H1 (cell line): ENCODE measurements around the gene PIEZO1. TPM values are rescaled to one million over a fixed set of nuclear protein-coding genes. Genes with fewer than 3 reads are reported as not detected.
A peak's percentile ranks its signal among the peaks of the same experiment; 100 is the strongest.

Experiments used
- CTCF ChIA-PET: fragments of 300-600 bp; sonication (Branson Sonifier 250); formaldehyde crosslinking; loops from one replicate; lab custom pipeline; 2021; ENCODE audit not compliant: partially characterized antibody; lab: Charles Lee
- POLR2A ChIA-PET: fragments of 300-600 bp; sonication (Branson Sonifier 250); formaldehyde crosslinking; loops from one replicate; lab custom pipeline; 2021; ENCODE audit warnings: inconsistent platforms; ENCODE audit not compliant: partially characterized antibody; lab: Charles Lee
- DNase-seq, 2 experiments: peaks; one replicate each; pipeline versions ENCODE4 v3.0.0 to v3.0.0-alpha.2; 2010 to 2022; ENCODE audit warnings: low spot score in 2 of 2, low read depth in 1 of 2, mixed read lengths in 1 of 2
- FAIRE-seq: peaks from 2 replicates; lab custom pipeline; 2011; peaks lifted over from hg19 to GRCh38; lab: Jason Lieb, UNC
- H2AFZ ChIP-seq: 2 replicates; pipeline ENCODE4 v1.8.1; 2012; ENCODE audit warnings: low read length, inconsistent platforms
- H2AK5ac ChIP-seq: 2 replicates; pipeline ENCODE4 v1.6.1; 2013; ENCODE audit warnings: low read depth, low read length
- H2BK120ac ChIP-seq: replicated peaks from 2 replicates; pipeline ENCODE3; 2013; ENCODE audit warnings: low read depth, low read length, inconsistent platforms
- H2BK12ac ChIP-seq: 2 replicates; pipeline ENCODE4 v1.6.1; 2013; ENCODE audit warnings: low read depth, low read length
- H2BK15ac ChIP-seq: 2 replicates; pipeline ENCODE4 v1.6.1; 2013; ENCODE audit warnings: low read length
- H2BK20ac ChIP-seq: 2 replicates; pipeline ENCODE4 v1.6.1; 2013; ENCODE audit warnings: low read length
- H2BK5ac ChIP-seq: 2 replicates; pipeline ENCODE4 v1.6.1; 2013; ENCODE audit warnings: low read depth, low read length
- H3K14ac ChIP-seq: 2 replicates; pipeline ENCODE4 v1.6.1; 2013; ENCODE audit warnings: inconsistent platforms; ENCODE audit not compliant: insufficient read length
- H3K18ac ChIP-seq: 2 replicates; pipeline ENCODE4 v1.6.1; 2013; ENCODE audit warnings: low read length; ENCODE audit errors: extremely low read depth
- H3K23ac ChIP-seq: 2 replicates; pipeline ENCODE4 v1.6.1; 2013; ENCODE audit warnings: inconsistent platforms; ENCODE audit not compliant: insufficient read length
- H3K23me2 ChIP-seq: 2 replicates; pipeline ENCODE4 v1.6.1; 2013; ENCODE audit warnings: low read depth, low read length
- H3K27ac ChIP-seq: 2 replicates; pipeline ENCODE4 v1.6.1; 2011; ENCODE audit warnings: low read depth, low read length, inconsistent platforms
- H3K27me3 ChIP-seq, 4 experiments: replicated peaks in 1 of 4; 1 replicate in 1 of 4; 2 replicates in 3 of 4; pipeline versions ENCODE4 v1.6.1 to v1.8.1; 2011 to 2013; ENCODE audit warnings: low read length in 3 of 4, mild to moderate bottlenecking in 3 of 4, inconsistent platforms in 2 of 4, mixed read lengths in 2 of 4, moderate library complexity in 1 of 4; ENCODE audit not compliant: control insufficient read depth in 3 of 4, insufficient read depth in 3 of 4; ENCODE audit errors: extremely low read depth in 1 of 4
- H3K36me3 ChIP-seq, 4 experiments: 2 replicates each; pipeline versions ENCODE4 v1.6.1 to v1.8.1; 2011 to 2013; ENCODE audit warnings: mild to moderate bottlenecking in 4 of 4, low read length in 3 of 4, moderate library complexity in 2 of 4, control low read depth in 1 of 4, inconsistent platforms in 1 of 4; ENCODE audit not compliant: insufficient read depth in 4 of 4, control insufficient read depth in 2 of 4
- H3K4ac ChIP-seq: replicated peaks from 2 replicates; pipeline ENCODE3; 2013; ENCODE audit warnings: low read length, low read depth, mixed read lengths, inconsistent platforms; ENCODE audit not compliant: insufficient read length
- H3K4me1 ChIP-seq, 4 experiments: replicated peaks in 1 of 4; 1 replicate in 1 of 4; 2 replicates in 3 of 4; pipeline versions ENCODE4 v1.6.1 to v1.8.1; 2011 to 2013; ENCODE audit warnings: low read length in 3 of 4, inconsistent platforms in 2 of 4, mixed read lengths in 1 of 4; ENCODE audit not compliant: insufficient read depth in 4 of 4, control insufficient read depth in 3 of 4
- H3K4me2 ChIP-seq, 2 experiments: 2 replicates each; pipeline versions ENCODE4 v1.6.1 to v1.8.1; 2011 to 2013; ENCODE audit warnings: low read depth in 2 of 2, low read length in 2 of 2, control low read depth in 1 of 2, inconsistent platforms in 1 of 2, mild to moderate bottlenecking in 1 of 2; ENCODE audit not compliant: insufficient read depth in 1 of 2
- H3K4me3 ChIP-seq, 4 experiments: fragments of 200-600, 300-600 bp in 1 of 4; sonication (generic), shearing (Covaris generic), sonication (Bioruptor Twin) in 1 of 4; 2 replicates each; pipeline versions ENCODE4 v1.5.1 to v1.8.1; 2011 to 2016; ENCODE audit warnings: low read length in 4 of 4, low read depth in 3 of 4, control low read depth in 2 of 4, inconsistent platforms in 2 of 4, mild to moderate bottlenecking in 2 of 4, mixed read lengths in 1 of 4, moderate library complexity in 1 of 4; ENCODE audit not compliant: insufficient read depth in 2 of 4; ENCODE audit errors: extremely low read depth in 1 of 4
- H3K56ac ChIP-seq: replicated peaks from 2 replicates; pipeline ENCODE3; 2013; ENCODE audit warnings: low read depth, mild to moderate bottlenecking, mixed read lengths, low read length, inconsistent platforms; ENCODE audit not compliant: insufficient read length
- H3K79me1 ChIP-seq: 2 replicates; pipeline ENCODE4 v1.6.1; 2013; ENCODE audit warnings: low read depth, low read length, control low read depth
- H3K79me2 ChIP-seq, 2 experiments: 2 replicates each; pipeline versions ENCODE4 v1.6.1 to v1.8.1; 2012 to 2013; ENCODE audit warnings: low read length in 2 of 2, mild to moderate bottlenecking in 2 of 2, inconsistent platforms in 1 of 2; ENCODE audit not compliant: insufficient read depth in 2 of 2, control insufficient read depth in 1 of 2
- H3K9ac ChIP-seq, 4 experiments: replicated peaks in 1 of 4; 1 replicate in 1 of 4; 2 replicates in 3 of 4; pipeline versions ENCODE4 v1.6.1 to v1.8.1; 2011 to 2013; ENCODE audit warnings: low read depth in 3 of 4, low read length in 3 of 4, control low read depth in 2 of 4, mild to moderate bottlenecking in 2 of 4, moderate library complexity in 2 of 4, inconsistent platforms in 1 of 4; ENCODE audit errors: extremely low read depth in 1 of 4
- H3K9me3 ChIP-seq, 2 experiments: 2 replicates each; pipeline versions ENCODE4 v1.6.1 to v1.8.1; 2012 to 2013; ENCODE audit warnings: mild to moderate bottlenecking in 2 of 2, moderate library complexity in 2 of 2, control low read depth in 1 of 2, inconsistent platforms in 1 of 2, low read depth in 1 of 2, low read length in 1 of 2, mixed read lengths in 1 of 2; ENCODE audit not compliant: insufficient read depth in 2 of 2
- H4K20me1 ChIP-seq, 2 experiments: replicated peaks in 1 of 2; 2 replicates each; pipeline versions ENCODE3 to v1.8.1; 2011 to 2013; ENCODE audit warnings: inconsistent platforms in 2 of 2, low read length in 2 of 2, mild to moderate bottlenecking in 1 of 2; ENCODE audit not compliant: insufficient read depth in 2 of 2, control insufficient read depth in 1 of 2
- H4K5ac ChIP-seq: 2 replicates; pipeline ENCODE4 v1.6.1; 2013; ENCODE audit warnings: low read length, low read depth, mixed read lengths, inconsistent platforms; ENCODE audit not compliant: insufficient read length
- H4K8ac ChIP-seq: 2 replicates; pipeline ENCODE4 v1.8.0; 2013; ENCODE audit warnings: mild to moderate bottlenecking, moderate library complexity, low read length, inconsistent platforms; ENCODE audit not compliant: insufficient read depth; ENCODE audit errors: extremely low read depth
- H4K91ac ChIP-seq: replicated peaks from 2 replicates; pipeline ENCODE3; 2013; ENCODE audit warnings: low read length, mixed read lengths, inconsistent platforms; ENCODE audit not compliant: insufficient read length
- CHD2 ChIP-seq: IDR thresholded peaks from 2 replicates; pipeline ENCODE4 v1.6.1; 2012; ENCODE audit warnings: low read length, improper control_type of control experiment
- CTBP2 ChIP-seq: IDR thresholded peaks from 2 replicates; pipeline ENCODE4 v1.7.0; 2011; ENCODE audit warnings: borderline replicate concordance, mild to moderate bottlenecking, moderate library complexity, mixed read lengths, low read length; ENCODE audit not compliant: insufficient read depth, insufficient read length
- GTF2F1 ChIP-seq: IDR thresholded peaks from 2 replicates; pipeline ENCODE4 v1.6.1; 2012; ENCODE audit warnings: low read depth, low read length, improper control_type of control experiment, borderline replicate concordance
- RBBP5 ChIP-seq: IDR thresholded peaks from 2 replicates; pipeline ENCODE4 v1.7.1; 2012; ENCODE audit warnings: low read depth, mild to moderate bottlenecking, inconsistent platforms, low read length, moderate library complexity, borderline replicate concordance
- RNF2 ChIP-seq: fragments of 200-900, 300-1000 bp; sonication (generic); IDR thresholded peaks from 2 replicates; pipeline ENCODE4 v1.7.1; 2016; ENCODE audit warnings: borderline replicate concordance, low read depth, mild to moderate bottlenecking, antibody characterized with exemption, low read length; ENCODE audit not compliant: poor library complexity, severe bottlenecking; ENCODE audit errors: missing control alignments
- SIRT6 ChIP-seq: IDR thresholded peaks from one replicate; pipeline ENCODE4 v1.7.1; 2012; ENCODE audit warnings: low read length, inconsistent platforms
- SRF ChIP-seq: IDR thresholded peaks from 2 replicates; pipeline ENCODE4 v1.6.1; 2011; ENCODE audit warnings: mild to moderate bottlenecking, low read depth, low read length, moderate library complexity
- TCF12 ChIP-seq: IDR thresholded peaks from 2 replicates; pipeline ENCODE4 v1.6.1; 2011; ENCODE audit warnings: low read depth, mild to moderate bottlenecking, low read length
- WGBS, 2 experiments: shearing (Covaris generic) in 1 of 2; methylation state at CpG; one replicate each; pipeline versions ENCODE4 v1.1.6 to v1.1.7; 2013 to 2015; ENCODE audit warnings: low lambda C conversion rate in 2 of 2, mixed read lengths in 2 of 2, inconsistent platforms in 1 of 2, low coverage in 1 of 2, missing lambda C conversion rate in 1 of 2; ENCODE audit not compliant: insufficient replicate concordance in 2 of 2, insufficient coverage in 1 of 2, insufficient read length in 1 of 2; ENCODE audit errors: extremely low coverage in 1 of 2, missing lambda C conversion rate in 1 of 2; 5-methylcytosine and 5-hydroxymethylcytosine counted together
- polyA plus RNA-seq, 7 experiments: library from polyadenylated mRNA; depleted of rRNA in 3 of 7; stranded (reverse) in 5 of 7; unstranded in 2 of 7; fragments of >200 nt in 5 of 7; fragments of 200-250 nt in 2 of 7; gene quantifications; 1 replicate in 5 of 7; 2 replicates in 1 of 7; 4 replicates in 1 of 7; pipeline versions ENCODE4 v1.2.1 to v1.2.3, GENCODE V29; 2011 to 2013; ENCODE audit warnings: missing spikeins in 2 of 7, mixed read lengths in 2 of 7
- total RNA-seq: library from RNA; stranded (reverse); fragmentation: NEBNext Ultra II Directional; extraction: Animal tissue kit (Norgen Biotek cat#: 25700); gene quantifications from 2 replicates; pipeline ENCODE4 v1.2.1, GENCODE V29; 2021

PIEZO1 gene
- total and polyA plus RNA-seq, 2 of the 8 experiments (the other 6 are each of a cell fraction or from before 2014, with no cell fraction given), result 42.3 to 67.5 TPM

DNA sequence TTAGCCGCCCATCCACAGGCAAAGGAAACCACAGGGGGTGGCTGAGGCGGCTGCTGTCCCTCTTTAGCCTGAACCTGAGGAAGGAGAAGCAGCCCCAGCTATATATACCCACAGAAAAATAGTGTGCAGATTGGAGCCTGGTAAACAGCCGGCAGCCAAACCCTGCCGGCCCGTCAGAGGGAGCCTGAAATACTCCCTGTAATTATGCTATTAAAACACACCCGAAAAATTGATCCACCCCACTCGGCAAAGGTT lies 6.8 kb downstream of the PIEZO1 start:
- 74% methylated on average over 7 of the region's 7 CpGs; no CpG with 5 or more reads in 1 of the 2 experiments for WGBS, 2 experiments
- H2BK12ac ChIP-seq, result peak overlapping the region; percentile 75; the same call in 1 of the 2 replicates
- H2BK5ac ChIP-seq, result 0 out of 2 replicates have a peak overlapping the region, but pooled peaks have one; percentile 24
- H3K23ac ChIP-seq, result no peak overlapping the region
- H3K36me3 ChIP-seq, result no peaks in the 10 kb centered on the region
- no peak overlapping the region for H3K4me3 ChIP-seq
- H3K18ac ChIP-seq, result no peak overlapping the region
- no peak for TF ChIP-seq RNF2
- TF ChIP-seq SIRT6, result no peak
- no peak for TF ChIP-seq CHD2
- TF ChIP-seq CTBP2, result no peak
- TF ChIP-seq SRF, result no peak
- no peak for TF ChIP-seq RBBP5
- TF ChIP-seq GTF2F1, result no peak
- TF ChIP-seq TCF12, result no peak
- no peak overlapping the region for H3K4ac ChIP-seq
- no peak overlapping the region for H3K56ac ChIP-seq
- H4K91ac ChIP-seq, result no peak overlapping the region
- H2AFZ ChIP-seq, result no peak overlapping the region
- peaks cover 4% of the 10 kb centered on the region; the same call in 1 of the 2 replicates for H3K79me1 ChIP-seq
- H2BK15ac ChIP-seq, result no peak overlapping the region
- no peak overlapping the region for H3K4me2 ChIP-seq
- no peak for FAIRE-seq
- H2AK5ac ChIP-seq, result no peak overlapping the region
- H3K14ac ChIP-seq, result no peak overlapping the region
- CTCF ChIA-PET, result interaction anchor here (0.7 to 7.4 kb wide), 8 partner anchors 10 to 105 kb away, joined by 3 to 94 read pairs (median 5); no protein-coding TSS in a partner anchor
- H3K27me3 ChIP-seq, result no peaks in the 10 kb centered on the region
- peaks cover 0 to 27% of the 10 kb centered on the region in 2 experiments; a peak in 1 of 4 replicates for H3K79me2 ChIP-seq
- H3K23me2 ChIP-seq, result no peaks in the 10 kb centered on the region; the same call in 1 of the 2 replicates
- no peak overlapping the region for H3K9ac ChIP-seq
- no peaks in the 10 kb centered on the region for H3K9me3 ChIP-seq
- DNase-seq, result no peak
- H4K20me1 ChIP-seq, result peaks cover 2 to 6% of the 10 kb centered on the region in 2 experiments
- H4K8ac ChIP-seq, result peak overlapping the region; percentile 75; the same call in 1 of the 2 replicates
- peaks cover 2 to 21% (median 12%) of the 10 kb centered on the region in 4 experiments for H3K4me1 ChIP-seq
- no peak overlapping the region for H4K5ac ChIP-seq
- H2BK120ac ChIP-seq, result no peak overlapping the region
- no peak overlapping the region for H2BK20ac ChIP-seq
- H3K27ac ChIP-seq, result no peak overlapping the region
- POLR2A ChIA-PET, result interaction anchor here (1.7 to 4.7 kb wide), 3 partner anchors 10 to 15 kb away, joined by 6 to 16 read pairs (median 10); no protein-coding TSS in a partner anchor
